ENCODE data around the gene PRKCQ.
A peak's percentile ranks its signal among the peaks of the same experiment; 100 is the strongest.
"Not testable (repeated sequence)": the region's sequence is repeated elsewhere in the genome, so short reads cannot be mapped to it uniquely, and the experiment has no call there.

PRKCQ gene

DNA sequence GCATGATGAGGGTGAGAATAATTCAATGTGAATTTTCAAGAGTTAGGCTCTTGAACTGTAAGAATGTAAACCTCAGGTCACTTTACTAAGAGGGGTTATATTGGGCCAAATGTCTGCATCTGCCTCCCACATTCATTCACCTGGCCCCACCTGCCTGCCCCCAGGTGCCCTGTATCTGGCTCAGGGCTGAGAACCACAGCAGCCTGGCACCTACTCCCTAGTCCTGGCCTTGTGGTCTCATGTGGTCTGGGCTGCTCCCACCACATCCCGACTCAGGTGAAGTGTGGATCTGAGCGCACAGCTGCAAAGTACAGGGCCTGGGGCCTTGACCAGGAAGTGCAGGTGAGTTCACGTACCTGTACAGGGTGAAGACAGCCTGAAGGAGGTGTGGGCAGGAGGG lies 195.2 kb downstream of the PRKCQ start:
- DNase-seq (ENCODE audit: low read depth) = no peak

DNA sequence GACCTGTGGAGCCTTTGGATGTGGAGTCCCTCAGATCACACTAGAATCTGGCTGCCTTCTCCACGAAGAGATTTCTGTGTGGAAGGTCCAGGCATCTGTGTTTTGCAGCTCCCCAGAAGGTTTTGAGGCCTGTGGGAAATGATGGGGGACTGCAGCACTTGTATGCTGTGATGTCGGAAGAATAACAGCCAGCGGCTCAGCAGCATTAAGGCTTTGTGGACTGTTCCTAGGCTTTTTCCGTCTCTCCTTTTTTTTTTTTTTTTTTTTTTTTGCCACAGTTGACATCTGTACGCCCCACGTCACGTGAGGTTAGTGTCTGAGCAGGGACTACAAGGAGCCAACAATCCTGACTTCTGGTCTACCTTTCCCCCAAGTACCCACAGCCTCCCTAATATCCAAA lies 196.0 kb downstream of the PRKCQ start:
- no peak for DNase-seq (ENCODE audit: low read depth)

- DNase-seq (ENCODE audit: low read depth) = peak; percentile 38
These were observed 196.8 kb downstream of the PRKCQ start for GRCh38 chr10:6383096-6383812.

DNA sequence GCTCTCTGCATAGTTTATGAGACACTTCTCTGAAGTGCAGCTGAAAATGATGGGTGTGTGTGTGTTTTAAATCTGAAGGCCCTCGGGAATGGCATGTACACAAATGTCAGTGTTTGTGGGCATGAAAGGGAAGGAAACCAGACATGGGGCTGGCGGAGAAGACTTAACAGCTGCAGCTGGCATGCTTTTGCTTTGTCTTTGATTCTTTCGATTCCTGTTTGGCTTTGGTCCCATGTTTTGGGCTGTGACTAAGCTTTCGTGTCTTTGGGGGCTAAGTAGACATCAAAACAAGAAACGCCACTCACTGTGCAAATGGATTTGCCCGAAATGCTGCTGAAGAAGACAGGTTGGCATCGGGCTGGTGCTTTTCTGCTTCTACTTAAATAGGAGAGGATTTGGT lies 198.0 kb downstream of the PRKCQ start:
- DNase-seq (ENCODE audit: low read depth) = peak; percentile 40

DNA sequence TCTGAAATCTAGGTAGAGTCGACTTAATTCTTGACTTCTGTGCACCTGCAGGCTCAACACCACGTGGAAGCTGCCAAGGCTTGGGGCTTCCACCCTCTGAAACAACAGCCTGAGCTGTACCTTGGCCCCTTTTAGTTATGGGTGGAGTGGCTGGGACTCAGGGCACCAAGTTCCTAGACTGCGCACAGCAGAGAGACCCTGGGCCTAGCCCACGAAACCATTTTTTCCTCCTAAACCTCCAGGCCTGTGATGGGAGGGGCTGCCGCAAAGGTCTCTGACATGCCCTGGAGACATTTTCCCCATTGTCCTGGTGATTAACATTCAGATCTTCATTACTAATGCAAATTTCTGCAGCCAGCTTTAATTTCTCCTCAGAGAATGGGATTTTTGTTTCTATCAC lies 199.6 kb downstream of the PRKCQ start:
- not testable (repeated sequence) for DNase-seq (ENCODE audit: low read depth)

DNA sequence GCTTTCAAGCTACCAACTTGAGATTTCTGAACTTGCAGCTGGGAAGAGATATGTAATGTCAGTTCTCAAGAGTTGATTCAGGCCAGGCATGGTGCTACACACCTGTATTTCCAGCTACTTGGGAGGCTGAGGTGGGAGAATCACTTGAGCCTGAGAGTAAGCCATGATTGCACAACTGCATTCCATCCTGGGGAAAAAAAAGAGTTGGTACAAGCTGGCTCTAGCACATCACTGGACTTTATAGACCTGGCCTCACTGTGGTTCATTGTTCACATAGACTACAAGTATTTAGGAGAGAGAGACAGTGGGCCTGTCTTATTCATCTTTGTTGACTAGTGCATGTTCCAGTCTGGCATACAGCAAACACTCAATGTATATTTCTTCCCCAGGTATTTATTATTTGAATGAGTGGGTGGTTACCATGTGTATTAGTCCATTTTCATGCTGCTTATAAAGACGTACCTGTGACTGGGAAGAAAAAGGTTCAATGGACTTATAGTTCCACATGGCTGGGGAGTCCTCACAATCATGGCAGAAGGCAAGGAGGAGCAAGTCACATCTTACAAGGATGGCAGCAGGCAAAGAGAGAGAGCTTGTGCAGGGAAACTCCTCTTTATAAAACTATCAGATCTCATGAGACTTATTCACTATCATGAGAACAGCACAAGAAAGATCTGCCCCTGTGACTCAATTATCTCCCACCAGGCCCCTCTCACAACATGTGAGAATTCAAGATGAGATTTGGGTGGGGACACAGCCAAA lies 200.9 kb downstream of the PRKCQ start:
- no peak for DNase-seq (ENCODE audit: low read depth)

Measured in GM04504 (cell line).